GM21786 (cell line): ENCODE measurements around the gene ITPR1.
A peak's percentile ranks its signal among the peaks of the same experiment; 100 is the strongest.

Experiments
- ATAC-seq: cut with Tn5 transposase; IDR thresholded peaks from one replicate; pipeline ENCODE4 v1.9.1; 2021; ENCODE audit not compliant: unreplicated experiment

ITPR1 gene

DNA sequence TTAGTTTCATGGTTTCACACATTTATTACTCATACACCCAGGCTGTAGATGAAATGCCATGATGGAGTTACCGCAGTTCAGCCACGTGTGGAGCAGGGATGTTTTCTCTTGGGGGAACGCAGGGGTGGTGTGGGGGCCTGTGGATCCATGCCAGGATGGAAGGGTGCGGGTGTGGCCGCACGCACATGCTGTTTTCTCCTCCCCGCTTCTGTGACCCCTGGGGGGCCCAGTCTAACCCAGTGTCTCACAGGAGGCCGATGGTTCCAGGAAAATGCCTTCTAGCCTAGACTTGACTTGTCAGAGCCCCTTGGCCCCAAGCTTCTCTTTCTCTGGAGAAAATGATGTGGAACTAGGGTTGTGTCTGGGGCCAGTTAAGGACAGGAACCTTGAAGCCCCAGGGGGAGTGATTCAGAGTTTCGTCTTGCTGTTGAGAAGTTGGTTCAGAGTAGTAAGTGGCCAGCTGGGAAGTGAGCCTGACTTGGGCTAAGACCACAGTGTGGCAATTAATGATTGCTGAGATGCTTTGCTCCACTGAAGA, 245.7 kb downstream of the ITPR1 start:
- no peak for ATAC-seq

GRCh38 chr3:4739289-4740236, 246.4 kb downstream of the ITPR1 start:
- no peak for ATAC-seq

DNA sequence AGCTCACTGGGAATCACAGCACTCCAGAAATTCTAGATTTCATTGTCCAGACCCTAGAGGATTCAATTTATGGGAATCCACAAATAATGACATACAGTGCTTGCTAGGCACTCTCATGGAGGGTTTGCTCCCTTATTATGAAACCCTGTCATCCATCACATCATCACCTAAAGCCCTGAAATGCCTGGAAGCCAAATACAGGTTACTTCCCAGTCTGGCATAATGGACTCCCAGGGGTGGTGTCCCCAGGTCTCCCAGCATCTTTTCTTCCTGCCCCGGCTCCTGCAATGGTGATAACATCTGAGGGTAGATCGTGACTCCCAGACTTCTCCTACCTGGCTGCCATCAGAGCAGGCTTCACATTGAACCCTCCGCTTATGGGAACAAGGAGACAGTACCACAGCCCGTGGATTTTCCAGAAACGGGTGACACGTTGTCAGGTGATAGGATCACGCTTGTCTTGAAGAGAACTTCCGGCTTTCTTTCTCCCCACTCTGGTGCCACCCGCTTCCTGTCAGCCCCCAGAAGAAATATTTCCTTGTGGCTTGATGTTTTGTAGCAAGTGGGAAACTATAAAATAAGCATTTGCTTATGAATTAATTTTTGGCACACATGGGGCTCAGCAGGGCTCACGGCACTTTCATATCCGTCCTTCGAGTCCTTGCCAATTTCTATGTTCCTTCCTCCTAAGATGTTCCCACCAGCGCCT, 247.4 kb downstream of the ITPR1 start:
- ATAC-seq: no peak

GRCh38 chr3:4741106-4741403, 247.9 kb downstream of the ITPR1 start:
- ATAC-seq: no peak

- ATAC-seq: no peak
Observed at GRCh38 chr3:4741404-4742307, 248.5 kb downstream of the ITPR1 start.

GRCh38 chr3:4742359-4742758, 249.2 kb downstream of the ITPR1 start:
- ATAC-seq: no peak

GRCh38 chr3:4743371-4743770, 250.2 kb downstream of the ITPR1 start:
- ATAC-seq: no peak

GRCh38 chr3:4744405-4745234, 251.5 kb downstream of the ITPR1 start:
- no peak for ATAC-seq

DNA sequence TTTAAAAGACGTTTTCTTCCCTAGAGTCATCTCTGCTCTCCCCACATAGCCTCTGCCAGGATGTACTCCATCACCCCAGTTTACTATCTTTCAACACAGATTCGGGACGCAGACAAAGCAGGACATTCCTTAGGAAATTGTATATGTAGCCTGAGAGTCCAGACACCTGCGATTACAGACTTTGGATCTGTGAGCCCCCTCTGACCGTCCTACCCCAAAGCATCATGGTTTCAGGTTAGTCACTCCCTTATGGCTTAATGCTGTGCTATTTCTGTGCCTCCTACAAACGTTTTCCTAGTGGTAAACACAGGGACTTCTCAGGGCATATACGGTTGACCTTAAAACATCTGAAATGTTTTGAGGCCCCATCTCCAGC, 252.1 kb downstream of the ITPR1 start:
- ATAC-seq: no peak

DNA sequence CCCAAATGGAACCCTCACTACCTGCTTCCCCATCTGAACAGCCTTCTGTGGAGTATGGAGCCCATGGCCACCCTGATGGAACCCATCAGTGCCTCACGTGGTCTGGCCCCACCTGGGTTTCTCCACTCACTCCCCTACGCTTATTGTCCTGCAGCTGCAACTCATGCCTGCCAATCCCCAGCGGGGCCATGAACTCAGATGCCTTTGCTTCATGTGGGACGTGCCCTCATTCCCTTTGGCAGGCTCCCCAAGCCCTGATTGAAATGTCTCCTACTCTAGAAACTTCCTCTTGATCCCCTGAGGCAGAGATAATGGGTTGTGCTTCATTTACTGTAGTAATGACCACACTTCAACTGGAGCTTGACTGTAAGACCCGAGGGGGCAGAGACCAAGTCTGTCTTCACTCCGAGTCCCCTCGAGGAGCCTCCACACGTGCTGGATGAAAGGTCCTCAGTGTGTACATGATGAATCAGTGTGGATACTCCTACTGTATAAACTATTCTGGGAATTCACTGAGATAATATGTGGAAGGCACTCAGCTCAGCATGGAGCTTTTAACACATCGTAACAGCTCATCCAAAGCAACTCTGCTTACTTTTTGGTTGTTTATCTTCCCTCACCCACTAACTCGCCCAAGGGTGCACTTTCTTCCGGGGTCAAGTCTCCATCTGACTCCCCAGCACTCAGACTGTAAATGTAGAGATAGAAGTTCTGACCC, 253.3 kb downstream of the ITPR1 start:
- no peak for ATAC-seq

DNA sequence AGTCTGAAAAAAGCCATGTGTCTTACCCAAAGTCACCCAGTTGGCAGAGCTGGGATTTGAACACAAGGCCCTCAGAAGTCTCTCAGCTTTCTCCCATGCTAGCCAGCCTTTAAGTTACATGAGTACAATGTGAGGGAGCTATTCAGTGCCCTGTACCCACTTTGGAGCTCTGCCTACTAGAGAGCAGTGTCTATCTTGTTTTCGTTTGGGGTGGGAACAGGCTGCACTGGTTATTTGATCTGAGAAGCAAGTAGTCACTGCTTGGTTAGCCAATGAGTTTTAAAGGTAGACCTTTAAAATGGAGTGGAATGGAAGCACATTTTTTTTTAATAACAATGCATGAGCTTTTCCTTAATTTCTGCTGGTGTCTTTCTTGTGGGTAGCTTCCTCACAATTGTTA, 255.0 kb downstream of the ITPR1 start:
- ATAC-seq: no peak

DNA sequence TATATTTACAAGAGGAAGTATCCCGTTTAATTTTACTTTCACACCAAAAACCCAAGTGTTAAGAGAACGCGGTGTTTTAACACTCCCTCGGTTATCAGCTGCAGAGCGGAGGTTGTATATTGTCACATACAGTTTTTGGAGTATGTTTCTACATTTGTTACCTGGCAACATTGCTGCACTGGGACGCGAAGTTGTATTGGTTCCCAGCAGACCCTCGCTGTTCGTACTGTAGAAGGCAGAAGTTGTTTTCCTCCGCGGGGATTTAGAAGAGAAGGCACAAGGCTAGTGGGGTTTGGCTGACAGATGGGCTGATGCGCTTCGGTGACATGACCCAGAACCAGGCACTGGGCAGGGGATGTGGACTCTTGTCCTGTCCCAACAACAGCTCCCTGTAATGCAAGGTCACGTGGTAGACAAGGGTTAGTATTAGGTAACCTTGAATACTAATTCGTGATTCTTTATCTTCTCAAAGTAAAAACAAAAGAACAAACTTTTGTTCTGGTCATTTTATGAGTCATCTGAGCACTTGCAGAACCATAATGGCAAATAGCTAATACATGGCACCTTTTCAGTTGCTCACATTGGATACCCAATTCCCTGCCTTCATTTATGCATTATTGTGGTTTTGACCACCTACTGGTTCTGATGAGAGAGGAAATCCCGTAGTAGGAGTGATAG, 255.7 kb downstream of the ITPR1 start:
- ATAC-seq: peak; percentile 37

DNA sequence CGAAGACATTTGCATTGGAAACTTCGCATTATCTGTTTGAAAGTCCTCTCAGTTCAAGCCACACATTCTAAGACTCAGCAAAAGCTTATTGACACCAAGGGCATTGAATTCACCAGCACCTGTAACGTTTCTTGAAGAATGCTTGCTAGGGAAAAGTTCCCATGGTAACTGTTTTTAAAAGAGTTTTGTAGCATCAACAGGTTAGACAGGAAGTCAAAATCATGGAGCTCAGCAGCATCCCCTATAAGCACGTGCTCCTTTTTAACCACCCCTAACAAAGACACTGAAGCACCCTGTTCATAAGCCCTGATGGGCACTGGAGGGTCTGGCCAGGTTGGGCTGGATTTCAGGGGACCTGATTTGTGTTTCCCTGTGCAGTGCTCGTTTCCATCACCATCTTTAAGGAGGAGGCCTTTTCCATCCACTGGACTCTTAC, 256.4 kb downstream of the ITPR1 start:
- peak; percentile 26 for ATAC-seq

DNA sequence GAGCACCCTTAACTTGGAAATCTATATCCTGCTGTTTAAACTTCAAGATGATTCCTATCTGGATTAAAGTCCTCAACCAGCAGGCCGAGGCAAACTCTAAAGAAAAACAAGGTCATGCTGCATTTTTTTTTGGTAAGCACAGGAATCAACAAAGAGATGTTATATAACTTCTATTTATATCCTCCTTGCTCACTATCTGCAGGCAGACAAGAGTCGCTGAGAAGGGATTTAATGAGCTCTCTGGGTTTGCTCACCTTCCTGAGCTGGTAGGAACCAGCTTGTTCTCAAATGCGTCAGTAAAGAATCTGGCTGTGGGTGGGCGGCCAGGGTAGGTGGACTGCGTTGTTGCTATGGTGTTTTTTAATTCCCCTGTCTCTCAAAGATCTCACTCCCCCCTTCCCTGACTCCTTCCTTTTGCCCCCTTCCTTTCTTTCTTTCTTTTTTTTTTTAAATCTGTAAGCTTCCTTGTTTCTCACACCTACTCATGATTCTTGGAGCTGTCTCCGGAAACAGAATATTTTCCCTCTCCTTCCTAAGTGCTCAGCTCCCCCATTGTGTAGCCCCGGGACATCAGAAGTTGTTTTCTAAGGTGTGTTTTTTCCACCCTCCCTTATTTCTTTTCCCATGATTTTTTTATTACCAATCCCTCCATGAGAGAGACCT, 257.3 kb downstream of the ITPR1 start:
- ATAC-seq: no peak

- ATAC-seq: no peak
Observed at GRCh38 chr3:4751029-4751501, 257.9 kb downstream of the ITPR1 start.

- ATAC-seq: no peak
Observed at GRCh38 chr3:4751502-4752101, 258.5 kb downstream of the ITPR1 start.

DNA sequence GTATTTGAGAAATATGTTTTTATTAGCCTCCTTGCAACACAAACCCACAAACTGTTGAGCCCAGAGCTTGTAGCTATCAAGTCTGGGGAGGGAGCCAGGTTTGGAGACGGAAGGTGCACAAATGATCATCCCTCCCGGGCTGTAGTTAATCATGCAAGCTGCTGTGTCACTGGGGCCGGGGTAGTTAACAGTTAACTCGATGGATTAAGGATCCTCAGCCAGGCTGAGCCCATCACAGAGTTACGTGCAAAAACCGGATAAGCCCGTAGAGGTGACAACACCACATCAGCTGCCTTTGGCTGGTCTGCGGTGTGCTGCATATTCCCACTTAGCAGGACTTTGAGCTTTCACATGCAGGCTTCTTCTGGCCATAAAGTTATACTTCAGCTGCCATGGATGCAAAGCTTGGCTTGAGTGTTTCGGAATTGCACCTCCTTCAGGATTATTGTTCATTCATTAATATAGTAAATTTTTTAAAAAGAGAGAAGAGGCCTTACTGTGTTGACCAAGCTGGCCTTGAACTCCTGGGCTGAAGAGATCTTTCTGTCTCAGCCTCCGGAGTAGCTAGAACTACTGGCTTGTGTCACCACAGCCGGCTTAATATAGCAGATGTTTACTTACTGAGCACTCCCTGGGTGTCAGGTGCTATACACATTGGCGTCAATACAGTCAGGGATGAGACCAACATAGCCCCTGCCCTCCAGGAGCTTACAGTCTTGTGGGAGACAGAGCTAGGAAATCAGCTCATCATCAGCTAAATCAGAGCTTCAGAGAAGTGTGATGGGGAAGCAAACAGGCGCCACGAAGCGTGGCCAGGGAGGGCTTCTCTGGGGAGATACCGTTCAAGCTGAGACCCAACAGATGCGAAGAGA, 259.3 kb downstream of the ITPR1 start:
- no peak for ATAC-seq
